ENCODE data around the gene GSS. TPM values are rescaled to one million over a fixed set of nuclear protein-coding genes. Genes with fewer than 3 reads are reported as not detected.
"Not testable (repeated sequence)": the region's sequence is repeated elsewhere in the genome, so short reads cannot be mapped to it uniquely, and the experiment has no call there.

GSS gene
- total RNA-seq, 1 donor from 2014 or later = 64.8 TPM

DNA sequence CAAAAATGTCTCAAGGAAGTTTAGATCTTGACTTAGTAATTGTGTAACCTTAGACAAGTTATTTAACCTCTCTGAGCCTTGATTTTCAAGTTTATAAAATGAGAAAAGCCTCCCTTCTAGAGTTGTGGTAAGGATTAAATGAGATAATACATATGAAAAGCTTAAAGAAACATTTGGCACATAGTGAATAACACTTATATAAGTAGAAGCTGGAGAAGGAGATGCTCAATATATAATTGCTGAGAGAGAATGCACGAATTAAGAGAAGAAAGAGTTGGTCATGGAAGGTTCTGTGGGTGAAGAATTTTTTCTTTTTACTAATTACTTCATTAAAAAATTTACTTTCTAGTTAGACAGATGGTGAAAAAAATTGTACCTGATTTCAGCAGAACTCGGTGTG, 73.9 kb downstream of the GSS start:
- no peaks in the 10 kb centered on the region for H3K36me3 ChIP-seq (ENCODE audit: control insufficient read depth, insufficient read depth, low read length)

DNA sequence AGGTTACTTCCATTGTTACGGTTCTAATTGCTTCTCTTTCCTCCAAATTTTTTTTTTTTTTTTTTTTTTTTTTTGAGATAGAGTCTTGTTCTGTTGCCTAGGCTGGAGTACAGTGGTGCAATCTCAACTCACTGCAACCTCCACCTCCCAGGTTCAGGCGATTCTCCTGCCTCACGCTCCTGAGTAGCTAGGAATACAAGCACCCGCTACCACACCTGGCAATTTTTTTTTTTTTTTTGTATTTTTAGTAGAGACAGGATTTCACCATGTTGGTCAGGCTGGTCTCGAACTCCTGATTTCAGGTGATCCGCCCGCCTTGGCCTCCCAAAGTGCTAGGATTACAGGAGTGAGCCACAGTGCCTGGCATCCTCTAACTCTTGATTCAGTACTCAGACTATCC, 74.6 kb downstream of the GSS start:
- not testable (repeated sequence) for H3K4me3 ChIP-seq (ENCODE audit: low read depth, low read length); H3K36me3 ChIP-seq (ENCODE audit: control insufficient read depth, insufficient read depth, low read length); H3K27me3 ChIP-seq (ENCODE audit: control insufficient read depth, insufficient read depth, low read length); DNase-seq (ENCODE audit: low read depth)

More for the DNA sequence above, 73.9 kb downstream of the GSS start:
- Histone ChIP-seq H3K4me3 (ENCODE audit: low read depth, low read length) (no peak overlapping the region), H3K27me3 (ENCODE audit: control insufficient read depth, insufficient read depth, low read length) (no peaks in the 10 kb centered on the region)
- TF ChIP-seq, protein P1, sequence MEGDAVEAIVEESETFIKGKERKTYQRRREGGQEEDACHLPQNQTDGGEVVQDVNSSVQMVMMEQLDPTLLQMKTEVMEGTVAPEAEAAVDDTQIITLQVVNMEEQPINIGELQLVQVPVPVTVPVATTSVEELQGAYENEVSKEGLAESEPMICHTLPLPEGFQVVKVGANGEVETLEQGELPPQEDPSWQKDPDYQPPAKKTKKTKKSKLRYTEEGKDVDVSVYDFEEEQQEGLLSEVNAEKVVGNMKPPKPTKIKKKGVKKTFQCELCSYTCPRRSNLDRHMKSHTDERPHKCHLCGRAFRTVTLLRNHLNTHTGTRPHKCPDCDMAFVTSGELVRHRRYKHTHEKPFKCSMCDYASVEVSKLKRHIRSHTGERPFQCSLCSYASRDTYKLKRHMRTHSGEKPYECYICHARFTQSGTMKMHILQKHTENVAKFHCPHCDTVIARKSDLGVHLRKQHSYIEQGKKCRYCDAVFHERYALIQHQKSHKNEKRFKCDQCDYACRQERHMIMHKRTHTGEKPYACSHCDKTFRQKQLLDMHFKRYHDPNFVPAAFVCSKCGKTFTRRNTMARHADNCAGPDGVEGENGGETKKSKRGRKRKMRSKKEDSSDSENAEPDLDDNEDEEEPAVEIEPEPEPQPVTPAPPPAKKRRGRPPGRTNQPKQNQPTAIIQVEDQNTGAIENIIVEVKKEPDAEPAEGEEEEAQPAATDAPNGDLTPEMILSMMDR (IDR thresholded peaks at IDR 0.05; ENCODE audit: insufficient read depth, low read length, poor library complexity, severe bottlenecking) = no peak
- no peak for DNase-seq (ENCODE audit: low read depth)

DNA sequence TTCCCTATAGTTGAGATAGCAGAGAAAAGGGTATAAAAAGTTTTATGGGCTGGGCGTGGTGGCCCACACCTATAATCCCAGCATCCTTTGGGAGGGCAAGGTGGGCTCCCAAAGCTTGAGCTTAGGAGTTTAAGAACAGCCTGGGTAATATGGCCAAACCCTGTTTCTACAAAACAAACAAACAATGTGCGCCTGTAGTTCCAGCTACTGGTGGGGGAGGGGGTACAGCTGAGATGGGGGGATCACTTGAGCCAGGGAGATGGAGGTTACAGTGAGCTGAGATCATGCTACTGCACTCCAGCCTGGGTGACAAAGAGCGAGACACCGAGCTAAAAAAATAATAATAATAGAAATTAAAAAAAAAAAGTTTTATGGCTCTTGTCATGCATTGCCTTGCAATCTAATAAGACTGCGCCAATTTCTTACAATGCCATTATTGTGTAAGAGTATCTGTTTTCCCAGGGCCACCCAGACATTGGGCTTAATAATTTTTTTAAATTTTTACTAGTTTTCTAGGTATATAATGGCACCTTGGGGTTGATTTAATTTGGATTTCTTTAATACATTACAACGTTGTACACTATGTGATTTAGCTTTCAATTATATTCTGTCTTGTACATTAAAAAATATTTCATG, 75.3 kb downstream of the GSS start:
- Histone ChIP-seq H3K4me3 (ENCODE audit: low read depth, low read length) (no peak overlapping the region), H3K36me3 (ENCODE audit: control insufficient read depth, insufficient read depth, low read length) (no peaks in the 10 kb centered on the region), H3K27me3 (ENCODE audit: control insufficient read depth, insufficient read depth, low read length) (no peaks in the 10 kb centered on the region)
- TF ChIP-seq, protein P1 (IDR thresholded peaks at IDR 0.05; ENCODE audit: insufficient read depth, low read length, poor library complexity, severe bottlenecking) = no peak
- DNase-seq (ENCODE audit: low read depth) = no peak

Other genes starting within 250 kb of the GSS start
- 16.6 and 18.0 TPM in 2 replicates for gene NCOA6, start 130.2 kb downstream of the GSS start, total RNA-seq
- gene GGT7, start 83.0 kb downstream of the GSS start, total RNA-seq = 8.4 and 12.5 TPM in 2 replicates
- gene ACSS2, start 79.2 kb downstream of the GSS start, total RNA-seq = 29.2 and 33.1 TPM in 2 replicates
- gene MYH7B, start 62 bp upstream of the GSS start, total RNA-seq = 0.04 and 0.21 TPM in 2 replicates
- gene TRPC4AP, start 137.0 kb upstream of the GSS start, total RNA-seq = 78.8 and 99.3 TPM in 2 replicates
- 34.7 TPM in 2 replicates for gene EDEM2, start 191.5 kb upstream of the GSS start, total RNA-seq
- gene PROCR, start 216.3 kb upstream of the GSS start, total RNA-seq = 15.6 and 25.6 TPM in 2 replicates